NB4 (cell line): ENCODE data around the gene DNAH2.

Experiments used
- DNase-seq: peaks from one replicate; pipeline ENCODE4 v3.0.0; 2010; ENCODE audit warnings: low read depth
- H3K4me3 ChIP-seq: one replicate; pipeline ENCODE4 v1.5.1; 2011; ENCODE audit warnings: mild to moderate bottlenecking, low read depth, low read length, moderate library complexity
- MYC ChIP-seq: IDR thresholded peaks from 2 replicates; pipeline ENCODE4 v1.6.1; 2011; ENCODE audit warnings: low read depth, low read length
- POLR2A ChIP-seq: IDR thresholded peaks from 2 replicates; pipeline ENCODE4 v1.6.1; 2011; ENCODE audit warnings: mild to moderate bottlenecking; ENCODE audit not compliant: insufficient read length; ENCODE audit errors: extremely low read depth
- TF ChIP-seq, protein P1 (sequence below): IDR thresholded peaks from 2 replicates; pipeline ENCODE4 v1.6.1; 2011; ENCODE audit warnings: low read depth, low read length
- TF ChIP-seq, protein P2 (sequence below): IDR thresholded peaks from one replicate; pipeline ENCODE4 v1.5.1; 2012; ENCODE audit warnings: low read depth, low read length

Gene DNAH2

DNA sequence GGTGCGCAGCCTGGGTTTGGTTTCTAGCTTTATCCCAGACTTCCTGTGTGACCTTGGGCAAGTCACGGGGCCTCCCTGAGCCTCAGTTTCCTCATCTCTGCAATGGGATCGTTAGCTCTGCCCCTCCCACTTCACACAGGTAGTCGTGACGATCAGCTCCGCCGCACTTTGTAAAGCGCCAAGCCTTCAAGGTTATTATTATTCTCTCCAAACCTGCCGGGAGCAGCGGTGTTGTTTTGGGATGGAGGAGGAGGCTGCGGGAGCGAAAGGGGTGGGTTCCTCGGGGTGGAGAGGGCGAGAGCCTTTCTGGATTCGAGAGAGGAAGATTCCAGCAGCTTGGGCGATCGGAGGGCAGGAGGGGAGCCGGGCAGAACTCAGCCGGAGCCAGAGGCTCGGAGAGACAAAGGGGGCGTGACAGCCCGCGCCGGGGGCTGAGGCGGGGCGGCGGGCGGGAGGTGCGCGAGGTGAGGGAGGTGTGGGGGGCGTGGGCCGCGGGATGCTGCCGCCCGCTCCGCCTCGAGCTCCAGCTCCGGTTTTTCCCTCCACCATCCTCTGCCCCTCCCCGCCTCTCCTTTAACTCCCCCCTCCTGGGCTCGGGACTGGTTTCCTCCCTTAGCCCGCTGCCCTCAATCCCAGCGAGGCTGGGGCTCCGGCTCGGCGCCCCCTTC, 12.8 kb upstream of the DNAH2 start, which contains the start of gene EFNB3:
TSS of gene EFNB3 (plus strand) at position 602 of the 668 bp plus-strand sequence. CDS start 397 bp downstream, outside the sequence.
- DNase-seq, result no peak
- TF ChIP-seq, protein P1, sequence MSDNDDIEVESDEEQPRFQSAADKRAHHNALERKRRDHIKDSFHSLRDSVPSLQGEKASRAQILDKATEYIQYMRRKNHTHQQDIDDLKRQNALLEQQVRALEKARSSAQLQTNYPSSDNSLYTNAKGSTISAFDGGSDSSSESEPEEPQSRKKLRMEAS, result no peak
- TF ChIP-seq POLR2A, result no peak
- TF ChIP-seq, protein P2, sequence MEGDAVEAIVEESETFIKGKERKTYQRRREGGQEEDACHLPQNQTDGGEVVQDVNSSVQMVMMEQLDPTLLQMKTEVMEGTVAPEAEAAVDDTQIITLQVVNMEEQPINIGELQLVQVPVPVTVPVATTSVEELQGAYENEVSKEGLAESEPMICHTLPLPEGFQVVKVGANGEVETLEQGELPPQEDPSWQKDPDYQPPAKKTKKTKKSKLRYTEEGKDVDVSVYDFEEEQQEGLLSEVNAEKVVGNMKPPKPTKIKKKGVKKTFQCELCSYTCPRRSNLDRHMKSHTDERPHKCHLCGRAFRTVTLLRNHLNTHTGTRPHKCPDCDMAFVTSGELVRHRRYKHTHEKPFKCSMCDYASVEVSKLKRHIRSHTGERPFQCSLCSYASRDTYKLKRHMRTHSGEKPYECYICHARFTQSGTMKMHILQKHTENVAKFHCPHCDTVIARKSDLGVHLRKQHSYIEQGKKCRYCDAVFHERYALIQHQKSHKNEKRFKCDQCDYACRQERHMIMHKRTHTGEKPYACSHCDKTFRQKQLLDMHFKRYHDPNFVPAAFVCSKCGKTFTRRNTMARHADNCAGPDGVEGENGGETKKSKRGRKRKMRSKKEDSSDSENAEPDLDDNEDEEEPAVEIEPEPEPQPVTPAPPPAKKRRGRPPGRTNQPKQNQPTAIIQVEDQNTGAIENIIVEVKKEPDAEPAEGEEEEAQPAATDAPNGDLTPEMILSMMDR, result no peak
- TF ChIP-seq MYC, result no peak
- H3K4me3 ChIP-seq, result no peak within 1 kb of the TSS

DNA sequence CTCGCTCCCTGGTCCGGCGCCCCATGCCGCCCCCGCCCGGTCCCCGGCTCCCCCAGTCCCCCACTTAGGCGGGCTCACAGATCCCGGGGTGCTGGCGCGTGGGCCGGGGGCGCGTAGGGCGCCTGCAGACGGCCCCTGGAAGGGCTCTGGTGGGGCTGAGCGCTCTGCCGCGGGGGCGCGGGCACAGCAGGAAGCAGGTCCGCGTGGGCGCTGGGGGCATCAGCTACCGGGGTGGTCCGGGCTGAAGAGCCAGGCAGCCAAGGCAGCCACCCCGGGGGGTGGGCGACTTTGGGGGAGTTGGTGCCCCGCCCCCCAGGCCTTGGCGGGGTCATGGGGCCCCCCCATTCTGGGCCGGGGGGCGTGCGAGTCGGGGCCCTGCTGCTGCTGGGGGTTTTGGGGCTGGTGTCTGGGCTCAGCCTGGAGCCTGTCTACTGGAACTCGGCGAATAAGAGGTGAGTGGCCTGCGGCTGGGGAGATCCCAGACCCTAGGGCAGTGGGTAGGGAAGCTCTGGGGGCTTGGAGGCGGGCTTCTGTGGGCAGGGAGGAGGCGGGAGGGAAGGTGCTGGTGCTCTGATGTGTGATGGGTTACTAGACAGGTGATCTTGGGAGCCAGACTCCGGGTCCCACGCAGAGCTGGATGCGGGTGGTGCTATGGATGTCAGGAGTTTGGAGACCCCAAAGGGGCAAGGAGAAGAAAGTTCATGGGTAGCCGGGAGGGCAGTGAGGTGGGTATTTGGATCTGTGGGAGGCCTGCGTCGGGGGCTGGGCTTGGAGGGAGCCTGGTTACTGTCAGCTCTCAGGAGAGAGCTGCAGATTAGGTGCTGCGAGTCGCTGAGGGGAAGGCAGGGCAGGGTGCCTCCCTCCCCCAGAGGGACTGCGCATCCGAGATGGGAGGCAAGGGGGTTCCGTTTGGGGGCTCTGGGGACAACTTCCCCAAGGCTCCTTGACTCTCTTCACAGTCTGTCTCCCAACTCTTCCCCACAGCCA, 12.0 kb upstream of the DNAH2 start:
- H3K4me3 ChIP-seq, result no peak overlapping the region
- TF ChIP-seq, protein P1, result no peak
- TF ChIP-seq, protein P2, result no peak
- TF ChIP-seq POLR2A (no peak), MYC (no peak)
- DNase-seq, result no peak

DNA sequence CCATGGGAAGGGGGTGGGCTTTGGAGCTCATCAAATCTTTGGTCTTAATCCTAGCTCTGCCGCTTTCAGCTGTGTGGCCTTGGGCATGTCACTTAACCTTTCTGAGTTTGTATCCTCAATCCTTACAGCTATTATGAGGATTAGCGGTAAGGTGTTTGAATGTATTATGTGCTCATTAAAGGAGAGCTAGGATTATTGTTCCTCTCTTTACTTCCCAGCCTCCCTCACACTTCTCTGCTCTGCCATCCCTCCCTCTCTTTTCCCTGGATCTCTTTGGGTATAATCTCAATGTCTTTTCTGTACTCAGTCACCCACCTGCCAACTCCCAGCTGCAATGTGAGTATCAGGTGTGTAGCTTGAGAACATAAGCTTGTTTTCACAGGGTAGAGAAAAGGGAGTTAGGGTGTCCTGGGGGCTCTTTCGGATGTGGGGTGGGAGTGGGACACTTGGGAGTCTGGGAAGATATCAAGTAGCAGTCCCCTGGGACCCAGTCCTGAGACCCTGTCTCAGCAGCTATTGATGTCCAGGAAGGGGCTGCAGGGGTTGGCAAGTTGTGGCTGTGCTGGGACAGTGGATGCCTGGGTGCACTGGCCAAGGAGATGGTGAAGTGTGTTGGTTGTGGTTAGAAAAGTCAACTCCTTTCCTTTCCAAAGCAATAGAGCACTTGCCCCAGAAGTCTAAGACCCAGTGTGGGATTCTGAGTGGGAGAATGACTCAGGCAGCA, 10.8 kb upstream of the DNAH2 start:
- TF ChIP-seq, protein P2, result no peak
- TF ChIP-seq POLR2A, result no peak
- TF ChIP-seq MYC, result no peak
- no peak overlapping the region for H3K4me3 ChIP-seq
- DNase-seq, result no peak

DNA sequence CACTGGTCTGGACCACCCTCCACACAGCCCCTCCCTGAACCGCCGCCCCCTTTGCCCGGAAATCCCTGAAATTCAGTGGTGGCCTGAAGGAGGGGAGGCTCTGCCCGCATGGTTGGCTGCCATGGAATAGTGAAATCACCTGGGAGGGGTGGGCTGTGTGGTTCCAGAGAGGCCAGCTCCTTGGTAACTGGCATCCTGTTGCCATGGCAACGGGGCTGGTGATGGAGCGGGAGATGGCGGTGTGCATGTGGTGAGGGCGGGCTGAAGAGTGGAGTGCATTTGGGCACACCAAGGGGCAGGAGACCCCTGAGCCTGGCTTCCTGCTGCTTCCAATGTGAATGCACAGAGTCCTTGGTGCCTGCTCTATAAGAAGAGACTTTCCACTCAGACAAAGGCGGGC, 10.1 kb upstream of the DNAH2 start:
- no peak for DNase-seq
- H3K4me3 ChIP-seq, result no peak overlapping the region
- TF ChIP-seq, protein P1, result no peak
- TF ChIP-seq, protein P2, result no peak
- TF ChIP-seq POLR2A (no peak), MYC (no peak)

DNA sequence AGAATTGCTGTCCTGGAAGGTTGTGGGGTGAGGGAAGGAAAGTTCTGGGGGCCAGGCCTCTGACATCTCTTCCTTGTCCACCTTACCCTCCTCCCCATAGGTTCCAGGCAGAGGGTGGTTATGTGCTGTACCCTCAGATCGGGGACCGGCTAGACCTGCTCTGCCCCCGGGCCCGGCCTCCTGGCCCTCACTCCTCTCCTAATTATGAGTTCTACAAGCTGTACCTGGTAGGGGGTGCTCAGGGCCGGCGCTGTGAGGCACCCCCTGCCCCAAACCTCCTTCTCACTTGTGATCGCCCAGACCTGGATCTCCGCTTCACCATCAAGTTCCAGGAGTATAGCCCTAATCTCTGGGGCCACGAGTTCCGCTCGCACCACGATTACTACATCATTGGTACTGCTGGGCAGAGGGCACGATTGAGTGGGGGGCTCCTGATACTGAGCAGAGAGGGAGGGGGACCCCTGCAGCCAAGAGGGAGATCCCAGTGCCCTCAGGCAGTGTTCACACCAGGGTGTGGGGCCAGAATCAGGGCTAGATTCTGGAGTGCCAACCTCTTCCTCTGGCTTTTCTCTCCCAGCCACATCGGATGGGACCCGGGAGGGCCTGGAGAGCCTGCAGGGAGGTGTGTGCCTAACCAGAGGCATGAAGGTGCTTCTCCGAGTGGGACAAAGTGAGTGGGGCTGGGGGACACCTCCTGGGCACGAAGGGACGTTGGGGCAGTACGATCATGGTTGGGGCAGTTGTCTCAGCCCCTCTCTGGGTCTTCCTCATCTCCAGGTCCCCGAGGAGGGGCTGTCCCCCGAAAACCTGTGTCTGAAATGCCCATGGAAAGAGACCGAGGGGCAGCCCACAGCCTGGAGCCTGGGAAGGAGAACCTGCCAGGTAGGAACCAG, 9.4 kb upstream of the DNAH2 start:
- H3K4me3 ChIP-seq, result no peak overlapping the region
- TF ChIP-seq, protein P2, result no peak
- TF ChIP-seq POLR2A (no peak), MYC (no peak)
- TF ChIP-seq, protein P1, result no peak
- DNase-seq, result no peak
